H9 (cell line): ENCODE data around the gene DPYSL5. TPM values are rescaled to one million over a fixed set of nuclear protein-coding genes. Genes with fewer than 3 reads are reported as not detected.

Experiments
- DNase-seq: peaks from one replicate; pipeline ENCODE4 v3.0.0-alpha.2; 2017
- H2AFZ ChIP-seq: one replicate; pipeline ENCODE4 v1.6.1; 2013; ENCODE audit warnings: mild to moderate bottlenecking, low read length, control low read depth, moderate library complexity
- H2AK5ac ChIP-seq: 2 replicates; pipeline ENCODE4 v1.6.1; 2013; ENCODE audit warnings: low read length, control low read depth, mixed read lengths; ENCODE audit not compliant: insufficient read length
- H2BK120ac ChIP-seq: one replicate; pipeline ENCODE4 v1.6.1; 2013; ENCODE audit warnings: low read depth, mild to moderate bottlenecking, low read length, control low read depth, inconsistent platforms; ENCODE audit not compliant: poor library complexity, severe bottlenecking
- H2BK12ac ChIP-seq: 2 replicates; pipeline ENCODE4 v1.6.1; 2013; ENCODE audit warnings: low read length, control low read depth, mixed read lengths, low read depth; ENCODE audit not compliant: insufficient read length
- H2BK15ac ChIP-seq: 2 replicates; pipeline ENCODE4 v1.6.1; 2013; ENCODE audit warnings: low read depth, low read length, control low read depth
- H2BK20ac ChIP-seq: one replicate; pipeline ENCODE4 v1.6.1; 2013; ENCODE audit warnings: low read depth, mild to moderate bottlenecking, low read length, control low read depth, inconsistent platforms; ENCODE audit not compliant: poor library complexity, severe bottlenecking
- H2BK5ac ChIP-seq: 2 replicates; pipeline ENCODE4 v1.6.1; 2013; ENCODE audit warnings: low read length, control low read depth, mixed read lengths; ENCODE audit not compliant: insufficient read length
- H3K14ac ChIP-seq: 2 replicates; pipeline ENCODE4 v1.6.1; 2013; ENCODE audit warnings: low read length, control low read depth; ENCODE audit not compliant: insufficient read depth
- H3K18ac ChIP-seq: 2 replicates; pipeline ENCODE4 v1.6.1; 2013; ENCODE audit warnings: low read depth, mild to moderate bottlenecking, mixed read lengths, low read length, control low read depth; ENCODE audit not compliant: insufficient read length
- H3K23ac ChIP-seq: 2 replicates; pipeline ENCODE4 v1.6.1; 2013; ENCODE audit warnings: low read length, control low read depth, mixed read lengths, low read depth; ENCODE audit not compliant: insufficient read length
- H3K23me2 ChIP-seq: 2 replicates; pipeline ENCODE4 v1.6.1; 2013; ENCODE audit warnings: low read depth, mild to moderate bottlenecking, mixed read lengths, low read length, control low read depth; ENCODE audit not compliant: insufficient read length, poor library complexity, severe bottlenecking
- H3K27ac ChIP-seq: 2 replicates; pipeline ENCODE4 v1.5.1; 2013; ENCODE audit warnings: low read length, control low read depth, mixed read lengths, low read depth; ENCODE audit not compliant: insufficient read length
- H3K27me3 ChIP-seq: 2 replicates; pipeline ENCODE4 v1.6.1; 2013; ENCODE audit warnings: low read length, control low read depth, inconsistent platforms; ENCODE audit not compliant: insufficient read depth
- H3K4ac ChIP-seq: 2 replicates; pipeline ENCODE4 v1.6.1; 2013; ENCODE audit warnings: low read depth, mild to moderate bottlenecking, control low read depth, inconsistent platforms, low read length, moderate library complexity
- H3K4me1 ChIP-seq: 2 replicates; pipeline ENCODE4 v1.6.1; 2013; ENCODE audit warnings: low read length, control low read depth, inconsistent platforms; ENCODE audit not compliant: insufficient read depth
- H3K4me2 ChIP-seq: 2 replicates; pipeline ENCODE4 v1.6.1; 2013; ENCODE audit warnings: low read length, control low read depth, mixed read lengths; ENCODE audit not compliant: insufficient read length, insufficient read depth
- H3K56ac ChIP-seq: 2 replicates; pipeline ENCODE4 v1.6.1; 2013; ENCODE audit warnings: low read depth, mild to moderate bottlenecking, mixed read lengths, low read length, control low read depth; ENCODE audit not compliant: insufficient read length
- H3K79me1 ChIP-seq: 2 replicates; pipeline ENCODE4 v1.6.1; 2013; ENCODE audit warnings: low read depth, mild to moderate bottlenecking, moderate library complexity, low read length, control low read depth, inconsistent platforms; ENCODE audit not compliant: insufficient read depth, poor library complexity, severe bottlenecking
- H3K79me2 ChIP-seq: 2 replicates; pipeline ENCODE4 v1.6.1; 2013; ENCODE audit warnings: low read length, control low read depth, inconsistent platforms; ENCODE audit not compliant: insufficient read depth
- H3K9ac ChIP-seq: 2 replicates; pipeline ENCODE4 v1.6.1; 2013; ENCODE audit warnings: low read length, control low read depth, mixed read lengths; ENCODE audit not compliant: insufficient read length; ENCODE audit errors: extremely low read depth
- H3K9me3 ChIP-seq: one replicate; pipeline ENCODE4 v1.6.1; 2013; ENCODE audit warnings: low read depth, low read length, inconsistent platforms; ENCODE audit not compliant: control insufficient read depth
- H3T11ph ChIP-seq: one replicate; pipeline ENCODE4 v1.6.1; 2013; ENCODE audit warnings: mild to moderate bottlenecking, low read length, control low read depth, inconsistent platforms
- H4K20me1 ChIP-seq: one replicate; pipeline ENCODE4 v1.6.1; 2013; ENCODE audit not compliant: control insufficient read depth, insufficient read length, insufficient read depth
- H4K5ac ChIP-seq: 2 replicates; pipeline ENCODE4 v1.6.1; 2013; ENCODE audit warnings: low read depth, mild to moderate bottlenecking, mixed read lengths, low read length, control low read depth; ENCODE audit not compliant: insufficient read length
- H4K8ac ChIP-seq: replicated peaks from 2 replicates; pipeline ENCODE4 v1.6.1; 2013; ENCODE audit warnings: low read length, control low read depth, mixed read lengths, low read depth; ENCODE audit not compliant: insufficient read length
- H4K91ac ChIP-seq: 2 replicates; pipeline ENCODE4 v1.6.1; 2013; ENCODE audit warnings: low read depth, mild to moderate bottlenecking, moderate library complexity, mixed read lengths, low read length, control low read depth; ENCODE audit not compliant: insufficient read length
- H3K27ac Mint-ChIP-seq, 3 experiments: 2 replicates in 2 of 3; 3 replicates in 1 of 3; pipeline ENCODE4 v1.8.0; 2020 to 2021; ENCODE audit warnings: mixed read lengths in 3 of 3, mild to moderate bottlenecking in 1 of 3, moderate library complexity in 1 of 3
- H3K27me3 Mint-ChIP-seq: 2 replicates; pipeline ENCODE4 v1.8.0; 2021; ENCODE audit warnings: low read depth, mild to moderate bottlenecking, moderate library complexity, mixed read lengths
- H3K36me3 Mint-ChIP-seq, 3 experiments: 2 replicates in 2 of 3; 3 replicates in 1 of 3; pipeline ENCODE4 v1.8.0; 2020 to 2021; ENCODE audit warnings: low read depth in 3 of 3, mixed read lengths in 3 of 3; ENCODE audit not compliant: insufficient read depth in 1 of 3
- H3K4me1 Mint-ChIP-seq, 2 experiments: 2 replicates each; pipeline ENCODE4 v1.8.0; 2020; ENCODE audit warnings: mixed read lengths in 2 of 2
- H3K4me3 Mint-ChIP-seq, 2 experiments: 2 replicates in 1 of 2; 3 replicates in 1 of 2; pipeline ENCODE4 v1.8.0; 2020 to 2021; ENCODE audit warnings: mild to moderate bottlenecking in 2 of 2, mixed read lengths in 2 of 2, moderate library complexity in 1 of 2
- H3K9me3 Mint-ChIP-seq, 2 experiments: 2 replicates in 1 of 2; 3 replicates in 1 of 2; pipeline ENCODE4 v1.8.0; 2020; ENCODE audit warnings: mild to moderate bottlenecking in 2 of 2, mixed read lengths in 2 of 2, moderate library complexity in 1 of 2
- WGBS: extraction: QIAGEN DNeasy Blood & Tissue Kit; methylation state at CpG from one replicate; pipeline ENCODE4 v1.1.7; 2013; ENCODE audit warnings: missing lambda C conversion rate, low lambda C conversion rate, mixed read lengths; ENCODE audit not compliant: insufficient read length; ENCODE audit errors: extremely low coverage; 5-methylcytosine and 5-hydroxymethylcytosine counted together
- total RNA-seq: library from RNA; stranded (reverse); gene quantifications from 2 replicates; pipeline ENCODE4 v1.2.1, GENCODE V29; 2021
- TF ChIP-seq, protein P1 (sequence below): fragments of 200-600 bp; sonication (generic); conservative IDR thresholded peaks from 3 replicates; pipeline ENCODE4 v1.8.0; 2021; ENCODE audit warnings: antibody characterized with exemption, mild to moderate bottlenecking

The DPYSL5 gene
- total RNA-seq, 1 experiment from 2014 or later, result 6.4 TPM

GRCh38 chr2:26864226-26864625 lies 16.3 kb downstream of the DPYSL5 start:
- Histone ChIP-seq H3K4ac (no peak overlapping the region), H3K23ac (no peak overlapping the region), H2BK15ac (no peak overlapping the region), H2AK5ac (no peak overlapping the region), H4K5ac (no peak overlapping the region), H3K4me1 (no peaks in the 10 kb centered on the region), H2AFZ (no peak overlapping the region), H3T11ph (no peak overlapping the region), H4K20me1 (no peaks in the 10 kb centered on the region), H2BK12ac (no peak overlapping the region), H2BK20ac (no peak overlapping the region), H3K27ac (no peak overlapping the region), H3K9me3 (no peaks in the 10 kb centered on the region), H3K79me2 (no peaks in the 10 kb centered on the region), H3K14ac (no peak overlapping the region), H4K8ac (no peak overlapping the region), H3K79me1 (no peaks in the 10 kb centered on the region), H3K4me2 (no peak overlapping the region), H3K27me3 (no peaks in the 10 kb centered on the region; the same call in 1 of the 2 replicates), H3K18ac (no peak overlapping the region), H3K9ac (no peak overlapping the region), H2BK120ac (no peak overlapping the region), H4K91ac (no peak overlapping the region), H2BK5ac (no peak overlapping the region), H3K56ac (no peak overlapping the region), H3K23me2 (no peaks in the 10 kb centered on the region)
- Mint-ChIP-seq H3K9me3 (no peaks in the 10 kb centered on the region), H3K36me3 (no peaks in the 10 kb centered on the region), H3K27ac (no peak overlapping the region), H3K4me1 (peaks cover 5 to 6% of the 10 kb centered on the region in 2 experiments), H3K4me3 (no peak overlapping the region), H3K27me3 (peaks cover 83% of the 10 kb centered on the region)
- no CpG with 5 or more reads among the region's 2 CpGs for WGBS
- TF ChIP-seq, protein P1, sequence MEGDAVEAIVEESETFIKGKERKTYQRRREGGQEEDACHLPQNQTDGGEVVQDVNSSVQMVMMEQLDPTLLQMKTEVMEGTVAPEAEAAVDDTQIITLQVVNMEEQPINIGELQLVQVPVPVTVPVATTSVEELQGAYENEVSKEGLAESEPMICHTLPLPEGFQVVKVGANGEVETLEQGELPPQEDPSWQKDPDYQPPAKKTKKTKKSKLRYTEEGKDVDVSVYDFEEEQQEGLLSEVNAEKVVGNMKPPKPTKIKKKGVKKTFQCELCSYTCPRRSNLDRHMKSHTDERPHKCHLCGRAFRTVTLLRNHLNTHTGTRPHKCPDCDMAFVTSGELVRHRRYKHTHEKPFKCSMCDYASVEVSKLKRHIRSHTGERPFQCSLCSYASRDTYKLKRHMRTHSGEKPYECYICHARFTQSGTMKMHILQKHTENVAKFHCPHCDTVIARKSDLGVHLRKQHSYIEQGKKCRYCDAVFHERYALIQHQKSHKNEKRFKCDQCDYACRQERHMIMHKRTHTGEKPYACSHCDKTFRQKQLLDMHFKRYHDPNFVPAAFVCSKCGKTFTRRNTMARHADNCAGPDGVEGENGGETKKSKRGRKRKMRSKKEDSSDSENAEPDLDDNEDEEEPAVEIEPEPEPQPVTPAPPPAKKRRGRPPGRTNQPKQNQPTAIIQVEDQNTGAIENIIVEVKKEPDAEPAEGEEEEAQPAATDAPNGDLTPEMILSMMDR, result no peak
- no peak for DNase-seq
